ENCODE results near the gene LMCD1. TPM values are rescaled to one million over a fixed set of nuclear protein-coding genes. Genes with fewer than 3 reads are reported as not detected.

LMCD1 gene
- total RNA-seq, 2 donors from 2014 or later, result 10.9 to 32.4 TPM

DNA sequence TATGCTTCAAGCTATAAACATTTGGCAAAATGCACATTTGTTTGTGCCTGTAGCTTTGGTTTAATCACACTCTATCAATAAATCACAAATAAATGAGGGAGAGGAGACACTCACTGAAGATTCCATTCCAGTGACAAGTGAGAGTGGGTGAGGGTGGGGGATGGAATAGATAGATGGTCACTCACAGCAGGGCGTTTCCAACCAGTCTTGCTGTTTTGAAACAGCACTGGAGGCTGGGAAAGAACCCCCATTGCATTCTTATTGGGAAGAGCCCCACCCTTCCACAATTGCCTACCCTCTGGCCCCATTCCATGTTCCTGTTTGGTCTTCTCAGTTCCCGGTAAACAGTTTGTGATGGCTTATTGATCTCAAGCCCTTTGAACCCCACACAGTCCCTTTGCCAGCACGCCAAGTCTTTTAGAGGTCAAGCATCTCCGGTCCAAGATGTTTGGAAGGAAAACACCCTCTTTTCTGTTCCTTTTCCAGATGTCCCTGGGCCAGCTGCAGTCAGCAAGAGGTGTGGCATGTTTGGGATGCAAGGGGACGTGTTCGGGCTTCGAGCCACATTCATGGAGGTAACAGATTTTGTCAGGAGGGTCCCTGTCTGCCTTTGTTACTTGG, 30.7 kb downstream of the LMCD1 start:
- H3K4me3 ChIP-seq, result no peak overlapping the region
- H3K4me1 ChIP-seq, result peaks cover 14% of the 10 kb centered on the region
- ATAC-seq (no peak), DNase-seq (no peak)
- intact Hi-C loops (cut with DNase I), result no loop called here
- no peaks in the 10 kb centered on the region for H3K36me3 ChIP-seq (replicated peaks in 1 of 2; ENCODE audit: insufficient read depth in 1 of 2, low read depth in 2 of 2)
- H3K9me3 ChIP-seq, result no peaks in the 10 kb centered on the region
- TF ChIP-seq, protein P1, sequence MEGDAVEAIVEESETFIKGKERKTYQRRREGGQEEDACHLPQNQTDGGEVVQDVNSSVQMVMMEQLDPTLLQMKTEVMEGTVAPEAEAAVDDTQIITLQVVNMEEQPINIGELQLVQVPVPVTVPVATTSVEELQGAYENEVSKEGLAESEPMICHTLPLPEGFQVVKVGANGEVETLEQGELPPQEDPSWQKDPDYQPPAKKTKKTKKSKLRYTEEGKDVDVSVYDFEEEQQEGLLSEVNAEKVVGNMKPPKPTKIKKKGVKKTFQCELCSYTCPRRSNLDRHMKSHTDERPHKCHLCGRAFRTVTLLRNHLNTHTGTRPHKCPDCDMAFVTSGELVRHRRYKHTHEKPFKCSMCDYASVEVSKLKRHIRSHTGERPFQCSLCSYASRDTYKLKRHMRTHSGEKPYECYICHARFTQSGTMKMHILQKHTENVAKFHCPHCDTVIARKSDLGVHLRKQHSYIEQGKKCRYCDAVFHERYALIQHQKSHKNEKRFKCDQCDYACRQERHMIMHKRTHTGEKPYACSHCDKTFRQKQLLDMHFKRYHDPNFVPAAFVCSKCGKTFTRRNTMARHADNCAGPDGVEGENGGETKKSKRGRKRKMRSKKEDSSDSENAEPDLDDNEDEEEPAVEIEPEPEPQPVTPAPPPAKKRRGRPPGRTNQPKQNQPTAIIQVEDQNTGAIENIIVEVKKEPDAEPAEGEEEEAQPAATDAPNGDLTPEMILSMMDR (IDR thresholded peaks at IDR 0.05), result no peak
- no peak for TF ChIP-seq POLR2A (IDR thresholded peaks at IDR 0.05)
- H3K27ac ChIP-seq, result no peak overlapping the region
- WGBS, 2 donors, result 59 to 62% methylated on average over 6 to 7 of the region's 7 CpGs
- no peaks in the 10 kb centered on the region for H3K27me3 ChIP-seq

DNA sequence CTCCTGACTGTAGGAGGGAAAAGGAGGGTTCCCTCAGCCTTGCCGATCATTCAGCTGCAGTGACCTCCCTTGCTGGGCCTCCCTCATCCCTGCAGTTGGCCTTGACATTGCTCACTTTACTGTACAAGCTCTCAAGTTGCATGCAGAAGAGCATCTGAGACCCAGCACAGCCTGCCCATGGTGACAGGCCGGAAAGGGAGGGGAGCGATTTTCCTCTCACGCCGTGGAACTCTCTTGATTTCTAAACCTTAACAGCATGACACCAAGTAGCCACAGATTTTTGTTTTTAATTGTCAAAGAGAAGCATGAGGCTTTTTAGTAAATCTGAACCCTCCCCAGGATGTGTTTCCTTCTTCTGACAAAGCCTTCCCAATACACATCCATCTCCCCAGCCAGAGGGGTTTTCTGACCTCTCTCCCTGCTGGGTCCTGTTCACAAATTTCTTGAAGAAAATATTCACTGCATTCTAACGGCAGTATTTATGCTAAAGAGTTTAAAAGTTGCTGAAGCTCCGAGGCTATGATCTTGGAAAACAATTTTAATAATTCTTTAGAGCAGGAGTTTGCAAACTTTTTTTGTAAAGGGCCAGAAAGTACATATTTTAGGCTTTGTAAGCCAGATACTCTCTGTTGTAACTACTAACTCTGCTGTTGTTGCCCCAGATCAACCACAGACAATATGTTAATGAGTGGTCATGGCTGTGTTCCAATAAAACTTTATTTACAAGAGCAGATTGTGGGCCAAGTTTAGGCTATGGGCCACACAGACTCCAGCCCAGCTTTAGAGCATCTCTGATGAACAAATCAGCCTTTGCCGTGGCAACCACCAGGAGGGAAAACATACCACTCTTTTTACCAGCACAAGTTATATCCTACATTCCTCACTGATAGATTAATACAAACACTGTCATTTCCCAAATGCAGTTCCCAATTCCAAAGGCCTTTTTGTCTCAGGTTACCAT, 34.8 kb downstream of the LMCD1 start:
- ATAC-seq, result no peak
- TF ChIP-seq, protein P1 (IDR thresholded peaks at IDR 0.05), result no peak
- no peak for TF ChIP-seq POLR2A (IDR thresholded peaks at IDR 0.05)
- intact Hi-C loops (cut with DNase I), result no loop called here
- DNase-seq, result no peak
- 77 to 94% methylated on average over 8 of the region's 8 CpGs for WGBS, 2 donors
- H3K27me3 ChIP-seq, result no peaks in the 10 kb centered on the region
- H3K4me1 ChIP-seq, result no peaks in the 10 kb centered on the region
- no peak overlapping the region for H3K27ac ChIP-seq
- no peaks in the 10 kb centered on the region for H3K9me3 ChIP-seq
- H3K36me3 ChIP-seq (replicated peaks in 1 of 2; ENCODE audit: insufficient read depth in 1 of 2, low read depth in 2 of 2), result no peaks in the 10 kb centered on the region
- H3K4me3 ChIP-seq, result no peak overlapping the region

DNA sequence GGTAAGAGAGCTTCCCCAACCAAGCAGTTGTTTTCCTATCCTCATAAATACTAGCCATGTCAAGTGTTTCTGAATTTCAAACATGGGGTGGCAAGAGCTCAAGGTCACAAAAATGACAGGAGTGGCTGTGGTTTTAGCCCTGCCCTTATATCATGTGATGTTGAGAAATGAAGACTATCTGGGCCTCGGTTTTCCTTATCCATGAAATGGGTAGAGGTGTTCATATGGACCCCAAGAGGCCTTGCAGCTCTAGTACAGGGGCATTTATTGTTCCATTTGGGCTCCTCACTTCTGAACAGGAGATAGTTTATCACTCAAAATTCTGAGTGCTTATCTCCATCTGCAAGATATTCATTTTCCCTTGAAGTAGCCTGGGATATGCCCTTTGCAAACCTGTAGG, 35.8 kb downstream of the LMCD1 start:
- H3K4me1 ChIP-seq, result no peaks in the 10 kb centered on the region
- ATAC-seq, result no peak
- H3K4me3 ChIP-seq, result no peak overlapping the region
- no peaks in the 10 kb centered on the region for H3K9me3 ChIP-seq
- no peak overlapping the region for H3K27ac ChIP-seq
- TF ChIP-seq POLR2A (IDR thresholded peaks at IDR 0.05), result no peak
- TF ChIP-seq, protein P1 (IDR thresholded peaks at IDR 0.05), result no peak
- DNase-seq, result no peak
- intact Hi-C loops (cut with DNase I), result no loop called here
- H3K27me3 ChIP-seq, result no peaks in the 10 kb centered on the region
- 90 to 100% methylated on average over 1 of the region's 1 CpG for WGBS, 2 donors
- H3K36me3 ChIP-seq (replicated peaks in 1 of 2; ENCODE audit: insufficient read depth in 1 of 2, low read depth in 2 of 2), result no peaks in the 10 kb centered on the region

DNA sequence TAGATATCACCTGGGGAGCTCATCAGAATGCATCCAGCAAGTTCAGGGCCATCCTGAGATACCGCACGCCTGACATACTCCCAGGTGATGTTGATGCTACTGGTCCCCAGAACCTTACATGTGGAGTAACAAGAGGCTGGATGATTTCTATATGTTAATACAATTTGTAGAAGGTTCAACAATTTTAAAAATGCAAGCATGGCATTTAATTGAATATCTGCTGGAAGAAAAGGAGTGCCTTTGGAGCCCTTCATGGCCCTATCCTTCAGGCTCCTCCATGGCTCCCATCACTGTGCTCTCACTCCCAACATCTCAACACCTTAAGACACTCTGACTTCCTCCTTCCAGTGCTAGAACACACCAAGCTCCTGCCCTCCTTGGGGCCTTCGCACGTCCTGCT, 36.6 kb downstream of the LMCD1 start:
- no peak overlapping the region for H3K4me3 ChIP-seq
- no peaks in the 10 kb centered on the region for H3K4me1 ChIP-seq
- no peak for DNase-seq
- TF ChIP-seq POLR2A (IDR thresholded peaks at IDR 0.05), result no peak
- TF ChIP-seq, protein P1 (IDR thresholded peaks at IDR 0.05), result no peak
- H3K36me3 ChIP-seq (replicated peaks in 1 of 2; ENCODE audit: insufficient read depth in 1 of 2, low read depth in 2 of 2), result no peaks in the 10 kb centered on the region
- no peaks in the 10 kb centered on the region for H3K9me3 ChIP-seq
- no peak overlapping the region for H3K27ac ChIP-seq
- intact Hi-C loops (cut with DNase I), result no loop called here
- no peaks in the 10 kb centered on the region for H3K27me3 ChIP-seq
- ATAC-seq, result no peak
- WGBS, 2 donors, result 83 to 92% methylated on average over 4 of the region's 4 CpGs

Data from body of pancreas (tissue), 4 donors.